Endodermal cell (in vitro differentiated cells): ENCODE data around the gene CEP95. TPM values are rescaled to one million over a fixed set of nuclear protein-coding genes. Genes with fewer than 3 reads are reported as not detected.
A peak's percentile ranks its signal among the peaks of the same experiment; 100 is the strongest.

ENCODE experiments used
- DNase-seq: peaks from one replicate; pipeline ENCODE4 v3.0.0-alpha.2; 2017
- H3K27ac ChIP-seq: 2 replicates; pipeline ENCODE4 v1.5.1; 2013; ENCODE audit warnings: mild to moderate bottlenecking, low read depth, low read length, moderate library complexity
- H3K27me3 ChIP-seq: 2 replicates; pipeline ENCODE4 v1.6.1; 2013; ENCODE audit warnings: mild to moderate bottlenecking, low read length, moderate library complexity; ENCODE audit not compliant: insufficient read depth, control insufficient read depth, poor library complexity, severe bottlenecking
- H3K36me3 ChIP-seq: 2 replicates; pipeline ENCODE4 v1.7.0; 2013; ENCODE audit warnings: mild to moderate bottlenecking, low read length, moderate library complexity; ENCODE audit not compliant: control insufficient read depth, insufficient read depth
- H3K4me1 ChIP-seq: one replicate; pipeline ENCODE4 v1.7.0; 2013; ENCODE audit warnings: low read length; ENCODE audit not compliant: control insufficient read depth, insufficient read depth
- H3K4me3 ChIP-seq: 2 replicates; pipeline ENCODE4 v1.5.1; 2013; ENCODE audit warnings: mild to moderate bottlenecking, low read length, moderate library complexity
- H3K9ac ChIP-seq: 2 replicates; pipeline ENCODE4 v1.6.1; 2013; ENCODE audit warnings: mild to moderate bottlenecking, low read length, moderate library complexity; ENCODE audit not compliant: poor library complexity, severe bottlenecking; ENCODE audit errors: extremely low read depth
- H3K9me3 ChIP-seq: 2 replicates; pipeline ENCODE4 v1.6.1; 2013; ENCODE audit warnings: mild to moderate bottlenecking, low read length, moderate library complexity; ENCODE audit not compliant: control insufficient read depth
- H3K27ac Mint-ChIP-seq: 2 replicates; pipeline ENCODE4 v1.8.0; 2020; ENCODE audit warnings: mixed read lengths
- H3K27me3 Mint-ChIP-seq: 2 replicates; pipeline ENCODE4 v1.8.0; 2021; ENCODE audit warnings: mild to moderate bottlenecking, mixed read lengths; ENCODE audit not compliant: insufficient read depth
- H3K36me3 Mint-ChIP-seq: 2 replicates; pipeline ENCODE4 v1.8.0; 2020; ENCODE audit warnings: low read depth, mixed read lengths
- H3K4me1 Mint-ChIP-seq: 2 replicates; pipeline ENCODE4 v1.8.0; 2020; ENCODE audit warnings: mixed read lengths
- H3K4me3 Mint-ChIP-seq: 2 replicates; pipeline ENCODE4 v1.8.0; 2020; ENCODE audit warnings: mild to moderate bottlenecking, moderate library complexity, mixed read lengths
- H3K9me3 Mint-ChIP-seq: 2 replicates; pipeline ENCODE4 v1.8.0; 2020; ENCODE audit warnings: mild to moderate bottlenecking, mixed read lengths
- WGBS, 2 experiments: methylation state at CpG; one replicate each; pipeline versions ENCODE4 v1.1.5 to v1.1.7; 2013; ENCODE audit warnings: missing lambda C conversion rate in 2 of 2, mixed read lengths in 1 of 2; ENCODE audit not compliant: insufficient coverage in 1 of 2, insufficient read length in 1 of 2; 5-methylcytosine and 5-hydroxymethylcytosine counted together
- total RNA-seq, 2 donors: library from RNA; stranded (reverse); fragmentation: NEBNext Ultra II Directional in 1 of 2; extraction: Animal tissue kit (Norgen Biotek cat#: 25700) in 1 of 2; gene quantifications; 2 replicates in 1 of 2; 3 replicates in 1 of 2; pipeline ENCODE4 v1.2.1, GENCODE V29; 2021
- TF ChIP-seq, protein P1 (sequence below): fragments of 200-600 bp; sonication (generic); conservative IDR thresholded peaks from 2 replicates; pipeline ENCODE4 v1.5.0; 2021; ENCODE audit warnings: antibody characterized with exemption, mild to moderate bottlenecking

Gene CEP95
- total RNA-seq, 2 donors from 2014 or later: 75.5 to 93.9 TPM

- TF ChIP-seq, protein P1, sequence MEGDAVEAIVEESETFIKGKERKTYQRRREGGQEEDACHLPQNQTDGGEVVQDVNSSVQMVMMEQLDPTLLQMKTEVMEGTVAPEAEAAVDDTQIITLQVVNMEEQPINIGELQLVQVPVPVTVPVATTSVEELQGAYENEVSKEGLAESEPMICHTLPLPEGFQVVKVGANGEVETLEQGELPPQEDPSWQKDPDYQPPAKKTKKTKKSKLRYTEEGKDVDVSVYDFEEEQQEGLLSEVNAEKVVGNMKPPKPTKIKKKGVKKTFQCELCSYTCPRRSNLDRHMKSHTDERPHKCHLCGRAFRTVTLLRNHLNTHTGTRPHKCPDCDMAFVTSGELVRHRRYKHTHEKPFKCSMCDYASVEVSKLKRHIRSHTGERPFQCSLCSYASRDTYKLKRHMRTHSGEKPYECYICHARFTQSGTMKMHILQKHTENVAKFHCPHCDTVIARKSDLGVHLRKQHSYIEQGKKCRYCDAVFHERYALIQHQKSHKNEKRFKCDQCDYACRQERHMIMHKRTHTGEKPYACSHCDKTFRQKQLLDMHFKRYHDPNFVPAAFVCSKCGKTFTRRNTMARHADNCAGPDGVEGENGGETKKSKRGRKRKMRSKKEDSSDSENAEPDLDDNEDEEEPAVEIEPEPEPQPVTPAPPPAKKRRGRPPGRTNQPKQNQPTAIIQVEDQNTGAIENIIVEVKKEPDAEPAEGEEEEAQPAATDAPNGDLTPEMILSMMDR: no peak
- DNase-seq: no peak
- Mint-ChIP-seq H3K4me1 (no peaks in the 10 kb centered on the region), H3K27me3 (no peaks in the 10 kb centered on the region), H3K27ac (no peak overlapping the region), H3K36me3 (peaks cover 64% of the 10 kb centered on the region), H3K9me3 (no peaks in the 10 kb centered on the region), H3K4me3 (no peak overlapping the region)
- Histone ChIP-seq H3K36me3 (peaks cover 85% of the 10 kb centered on the region), H3K9ac (no peak overlapping the region), H3K4me1 (no peaks in the 10 kb centered on the region), H3K27ac (no peak overlapping the region), H3K27me3 (no peaks in the 10 kb centered on the region), H3K4me3 (no peak overlapping the region), H3K9me3 (no peaks in the 10 kb centered on the region)
- WGBS, 2 experiments: 97 to 100% methylated on average over 1 to 2 of the region's 2 CpGs
Observed at GRCh38 chr17:64536913-64537312, 30.1 kb downstream of the CEP95 start.

DNA sequence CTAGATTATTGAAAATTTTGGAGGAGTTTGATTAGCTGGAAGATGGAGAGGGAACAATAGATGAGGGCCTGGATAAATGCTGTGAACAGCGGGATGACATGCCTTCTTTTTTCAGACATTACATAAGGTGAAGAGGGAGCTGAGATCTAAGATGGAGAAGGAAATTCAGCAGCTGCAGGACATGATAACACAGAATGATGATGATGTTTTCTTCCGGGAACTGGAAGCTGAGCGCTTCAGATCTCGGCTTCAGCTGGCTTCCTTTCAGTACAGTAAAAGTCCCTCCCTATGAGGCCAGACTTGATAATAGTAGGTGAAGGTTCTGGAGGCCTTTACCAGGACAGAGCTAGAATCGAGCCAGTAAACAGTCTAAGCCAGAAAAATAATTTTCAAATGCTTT is 30.7 kb downstream of the CEP95 start:
- H3K4me1 ChIP-seq: no peaks in the 10 kb centered on the region
- H3K9ac ChIP-seq: no peak overlapping the region
- Mint-ChIP-seq H3K27ac (no peak overlapping the region), H3K36me3 (peaks cover 59% of the 10 kb centered on the region), H3K27me3 (no peaks in the 10 kb centered on the region), H3K4me1 (no peaks in the 10 kb centered on the region), H3K9me3 (no peaks in the 10 kb centered on the region), H3K4me3 (no peak overlapping the region)
- no peaks in the 10 kb centered on the region for H3K27me3 ChIP-seq
- H3K9me3 ChIP-seq: no peaks in the 10 kb centered on the region
- WGBS, 2 experiments: 97 to 100% methylated on average over 2 to 5 of the region's 5 CpGs
- H3K36me3 ChIP-seq: peaks cover 85% of the 10 kb centered on the region
- no peak overlapping the region for H3K4me3 ChIP-seq
- no peak overlapping the region for H3K27ac ChIP-seq
- TF ChIP-seq, protein P1: no peak
- no peak for DNase-seq

DNA sequence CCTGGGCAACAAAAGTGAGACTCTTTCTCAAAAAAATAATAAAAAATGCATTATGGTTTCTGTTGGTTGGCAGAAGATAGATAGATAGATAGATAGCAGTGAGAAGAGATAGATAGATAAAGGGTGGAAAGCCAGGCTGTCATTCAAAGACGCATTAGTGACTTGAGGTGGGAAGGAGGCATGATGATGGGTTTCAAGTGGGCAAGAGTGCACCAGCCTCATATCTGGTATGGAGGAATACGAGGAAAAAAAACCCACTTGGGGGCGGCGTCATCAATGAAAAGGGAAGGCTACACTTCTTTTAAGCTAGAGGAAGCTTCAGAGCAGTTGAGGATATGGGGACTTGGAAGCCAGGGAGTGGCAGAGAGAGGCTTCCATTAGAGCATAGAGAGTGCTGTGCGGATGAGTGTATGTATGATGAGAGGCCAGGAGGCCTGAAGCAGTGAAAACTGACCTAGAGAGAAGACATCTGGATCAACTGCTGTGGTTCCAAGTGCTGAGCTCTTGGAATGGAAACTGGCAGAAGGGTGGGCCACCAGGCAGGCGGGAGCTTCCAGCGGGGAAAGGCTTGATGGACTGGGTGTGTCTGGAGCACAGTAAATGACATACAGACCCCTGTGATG is 31.8 kb downstream of the CEP95 start:
- H3K9ac ChIP-seq: no peak overlapping the region
- TF ChIP-seq, protein P1: no peak
- H3K27me3 Mint-ChIP-seq: no peaks in the 10 kb centered on the region
- no peak for DNase-seq
- H3K9me3 Mint-ChIP-seq: no peaks in the 10 kb centered on the region
- WGBS, 2 experiments: 95% methylated on average over 5 to 7 of the region's 7 CpGs
- H3K9me3 ChIP-seq: no peaks in the 10 kb centered on the region
- peaks cover 81% of the 10 kb centered on the region for H3K36me3 ChIP-seq
- H3K27ac ChIP-seq: no peak overlapping the region
- H3K4me3 Mint-ChIP-seq: no peak overlapping the region
- no peaks in the 10 kb centered on the region for H3K27me3 ChIP-seq
- H3K4me1 ChIP-seq: no peaks in the 10 kb centered on the region
- no peaks in the 10 kb centered on the region for H3K4me1 Mint-ChIP-seq
- peaks cover 51% of the 10 kb centered on the region for H3K36me3 Mint-ChIP-seq
- no peak overlapping the region for H3K4me3 ChIP-seq
- peak overlapping the region; percentile 3 for H3K27ac Mint-ChIP-seq
